ENCODE results near the gene CBX7. TPM values are rescaled to one million over a fixed set of nuclear protein-coding genes. Genes with fewer than 3 reads are reported as not detected.
A peak's percentile ranks its signal among the peaks of the same experiment; 100 is the strongest.

CBX7 gene
- total and polyA plus RNA-seq, 9 of the 15 experiments (the other 6 are each of a cell fraction or from before 2014, with no cell fraction given) = 0.04 to 5.2 (median 2.8) TPM

DNA sequence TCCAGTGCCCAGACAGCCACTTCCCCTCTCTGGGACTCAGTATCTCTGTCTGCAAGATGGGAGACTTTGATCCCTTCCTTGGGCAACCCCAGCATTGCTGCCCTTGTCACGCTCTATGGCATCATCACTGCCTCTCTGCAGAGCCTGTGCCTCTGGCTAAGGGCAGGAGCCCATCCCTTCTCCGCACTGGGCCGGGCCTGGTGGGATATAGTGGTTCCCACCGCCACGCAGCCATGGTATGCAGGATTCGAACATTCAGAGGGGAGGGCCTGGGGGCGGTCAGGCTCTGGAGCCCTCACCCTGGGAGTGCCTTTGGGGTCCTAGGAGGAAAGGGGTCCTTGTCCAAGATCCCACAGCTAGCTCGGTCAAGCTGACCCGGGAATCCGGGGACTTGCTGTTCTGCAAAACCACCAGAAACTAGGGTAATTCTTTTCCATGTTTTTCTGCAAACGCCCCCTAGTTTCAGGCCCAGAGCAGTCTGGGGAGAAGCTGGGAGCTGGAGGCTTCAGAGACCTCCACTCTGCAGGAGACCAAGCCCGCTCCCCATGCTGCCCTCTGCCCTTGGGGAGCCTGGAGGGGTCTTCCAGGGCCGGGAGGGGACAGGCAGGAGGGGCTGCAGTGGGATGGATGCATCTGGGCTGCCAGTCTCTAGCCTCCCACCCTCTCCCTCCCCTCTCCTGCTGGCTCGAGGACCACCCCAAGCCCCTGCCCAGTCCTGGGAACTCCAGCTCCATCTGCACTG lies 24.4 kb upstream of the CBX7 start:
- H3K9ac ChIP-seq (ENCODE audit: insufficient read depth in 1 of 2, low read depth in 2 of 2, low read length in 2 of 2) = peak overlapping the region in 1 of 2 experiments; percentile 64; a peak in 2 of 4 replicates
- H3K4me3 ChIP-seq = no peak overlapping the region
- no peak for DNase-seq (ENCODE audit: extremely low read depth in 1 of 4, low spot score in 3 of 4)
- H4K20me1 ChIP-seq (replicated peaks; ENCODE audit: control insufficient read depth, insufficient read depth, low read length) = no peaks in the 10 kb centered on the region
- H3K36me3 ChIP-seq (ENCODE audit: control insufficient read depth, insufficient read depth, low read length) = no peaks in the 10 kb centered on the region
- no peak for ATAC-seq
- no peaks in the 10 kb centered on the region for H3K27me3 ChIP-seq (ENCODE audit: control insufficient read depth in 2 of 2, insufficient read depth in 2 of 2, low read length in 2 of 2)
- intact Hi-C loops (cut with micrococcal nuclease) = loop anchor here (10.0 kb wide), 1 partner anchor 348 kb away; the partner anchor contains the start of gene ATF4
- no peaks in the 10 kb centered on the region for H3K9me1 ChIP-seq (ENCODE audit: control insufficient read depth, insufficient read depth, low read length)
- H3K4me1 ChIP-seq (replicated peaks in 1 of 2; ENCODE audit: control insufficient read depth in 2 of 2, insufficient read depth in 2 of 2, low read length in 2 of 2) = peaks cover 13 to 33% of the 10 kb centered on the region in 2 experiments; a peak in 4 of 5 replicates
- FAIRE-seq = no peak
- ChIA-PET CTCF (ENCODE audit: low intra/inter-chr PET ratio) (no interaction called here), POLR2A (interaction anchor here (0.6 to 1.0 kb wide), 3 partner anchors 13 to 142 kb away, joined by 3 to 4 read pairs (median 3); no protein-coding TSS in a partner anchor)
- no peaks in the 10 kb centered on the region for H3K9me3 ChIP-seq (replicated peaks; ENCODE audit: control insufficient read depth, insufficient read depth, low read depth, low read length)
- H2AFZ ChIP-seq (ENCODE audit: low read depth, low read length) = no peak overlapping the region
- no peaks in the 10 kb centered on the region for H3K79me2 ChIP-seq (ENCODE audit: control insufficient read depth, insufficient read depth, low read length)
- in situ Hi-C loops (cut with MboI) = loop anchor here (10.0 kb wide), 1 partner anchor 328 kb away; the partner anchor contains the start of gene MIEF1
- no peak overlapping the region for H3K4me2 ChIP-seq (ENCODE audit: insufficient read depth, low read length)
- 37% methylated on average over 9 of the region's 14 CpGs for WGBS (ENCODE audit: insufficient coverage, low coverage, missing lambda C conversion rate)
- H3K27ac ChIP-seq (ENCODE audit: extremely low read depth, low read depth, low read length) = no peak overlapping the region
- BruUV-seq (replicated peaks) = no TSS peak
- TF ChIP-seq MAZ (CRISPR knock-in tag; conservative IDR thresholded peaks at IDR 0.05 in 1 of 2, IDR thresholded peaks at IDR 0.05 in 1 of 2) = no peak
- no peak for TF ChIP-seq NR3C1 (CRISPR knock-in tag; IDR thresholded peaks at IDR 0.05)
- TF ChIP-seq IRF1 (CRISPR knock-in tag; IDR thresholded peaks at IDR 0.05; ENCODE audit: borderline replicate concordance) = no peak
- TF ChIP-seq PCBP1 (IDR thresholded peaks at IDR 0.05; ENCODE audit: low read depth, low read length, poor library complexity, severe bottlenecking) = no peak
- TF ChIP-seq ZNF318 (IDR thresholded peaks at IDR 0.05; ENCODE audit: borderline replicate concordance in 1 of 2, low read depth in 1 of 2) = no peak

Data from K562 (cell line).